Measurements from ENCODE around the gene WNT9A.

DNA sequence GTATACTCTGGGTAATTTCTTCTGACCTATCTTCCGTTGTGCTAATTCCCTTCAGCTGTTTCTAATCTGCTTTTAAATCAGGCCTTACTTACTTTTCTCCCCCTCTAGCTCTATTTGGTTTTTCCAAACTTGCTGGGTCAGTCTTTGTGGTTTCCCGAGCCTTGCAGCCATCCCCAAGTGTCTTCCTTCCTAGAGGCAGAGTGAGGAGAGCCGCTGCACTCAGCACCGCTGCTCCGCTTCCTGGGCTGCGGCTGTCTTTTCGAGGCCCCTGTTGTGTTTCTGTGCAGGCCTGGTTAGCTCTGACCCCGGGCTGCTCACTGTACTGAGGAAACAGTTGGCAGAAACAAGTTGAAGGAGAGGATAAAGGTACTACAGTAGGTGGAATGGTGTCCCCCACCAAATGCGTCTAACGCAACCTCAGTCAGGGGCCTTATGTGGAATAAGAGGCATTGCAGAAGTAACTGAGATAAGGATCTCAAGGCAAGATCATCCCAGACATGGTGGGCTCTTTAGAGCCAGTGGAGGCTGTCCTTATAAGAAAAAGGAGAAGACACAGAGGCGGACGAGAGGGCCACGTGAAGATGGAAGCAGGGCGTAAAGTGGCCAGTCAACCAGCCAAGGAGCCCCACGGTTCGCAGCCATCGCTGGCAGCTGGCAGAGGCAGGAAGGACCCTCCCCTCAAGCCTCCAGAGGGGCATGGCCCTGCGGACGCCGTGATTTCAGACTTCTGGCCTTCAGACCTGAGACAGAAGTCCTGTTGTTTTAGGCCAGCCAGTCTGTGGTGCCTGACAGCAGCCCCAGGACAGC lies 10.5 kb downstream of the WNT9A start:
- TF ChIP-seq MXI1 (IDR thresholded peaks at IDR 0.05; ENCODE audit: low read depth, low read length) (no peak), RCOR1 (IDR thresholded peaks at IDR 0.05; ENCODE audit: low read length) (no peak), SIN3A (IDR thresholded peaks at IDR 0.05; ENCODE audit: borderline replicate concordance, low read depth, low read length) (no peak), EZH2phosphoT487 (IDR thresholded peaks at IDR 0.05; ENCODE audit: borderline replicate concordance, low read depth) (no peak), POLR2AphosphoS5 (IDR thresholded peaks at IDR 0.05; ENCODE audit: low read depth, low read length) (no peak), MEF2A (IDR thresholded peaks at IDR 0.05; ENCODE audit: borderline replicate concordance, low read depth) (no peak), JUND (IDR thresholded peaks at IDR 0.05) (no peak), SMC3 (IDR thresholded peaks at IDR 0.05; ENCODE audit: low read depth, low read length) (no peak), RFX5 (IDR thresholded peaks at IDR 0.05; ENCODE audit: low read length) (no peak), YY1 (IDR thresholded peaks at IDR 0.05; ENCODE audit: low read depth) (no peak)
- TF ChIP-seq, protein P1, sequence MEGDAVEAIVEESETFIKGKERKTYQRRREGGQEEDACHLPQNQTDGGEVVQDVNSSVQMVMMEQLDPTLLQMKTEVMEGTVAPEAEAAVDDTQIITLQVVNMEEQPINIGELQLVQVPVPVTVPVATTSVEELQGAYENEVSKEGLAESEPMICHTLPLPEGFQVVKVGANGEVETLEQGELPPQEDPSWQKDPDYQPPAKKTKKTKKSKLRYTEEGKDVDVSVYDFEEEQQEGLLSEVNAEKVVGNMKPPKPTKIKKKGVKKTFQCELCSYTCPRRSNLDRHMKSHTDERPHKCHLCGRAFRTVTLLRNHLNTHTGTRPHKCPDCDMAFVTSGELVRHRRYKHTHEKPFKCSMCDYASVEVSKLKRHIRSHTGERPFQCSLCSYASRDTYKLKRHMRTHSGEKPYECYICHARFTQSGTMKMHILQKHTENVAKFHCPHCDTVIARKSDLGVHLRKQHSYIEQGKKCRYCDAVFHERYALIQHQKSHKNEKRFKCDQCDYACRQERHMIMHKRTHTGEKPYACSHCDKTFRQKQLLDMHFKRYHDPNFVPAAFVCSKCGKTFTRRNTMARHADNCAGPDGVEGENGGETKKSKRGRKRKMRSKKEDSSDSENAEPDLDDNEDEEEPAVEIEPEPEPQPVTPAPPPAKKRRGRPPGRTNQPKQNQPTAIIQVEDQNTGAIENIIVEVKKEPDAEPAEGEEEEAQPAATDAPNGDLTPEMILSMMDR (IDR thresholded peaks at IDR 0.05) = no peak
- TF ChIP-seq, protein P2, sequence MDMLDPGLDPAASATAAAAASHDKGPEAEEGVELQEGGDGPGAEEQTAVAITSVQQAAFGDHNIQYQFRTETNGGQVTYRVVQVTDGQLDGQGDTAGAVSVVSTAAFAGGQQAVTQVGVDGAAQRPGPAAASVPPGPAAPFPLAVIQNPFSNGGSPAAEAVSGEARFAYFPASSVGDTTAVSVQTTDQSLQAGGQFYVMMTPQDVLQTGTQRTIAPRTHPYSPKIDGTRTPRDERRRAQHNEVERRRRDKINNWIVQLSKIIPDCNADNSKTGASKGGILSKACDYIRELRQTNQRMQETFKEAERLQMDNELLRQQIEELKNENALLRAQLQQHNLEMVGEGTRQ (IDR thresholded peaks at IDR 0.05; ENCODE audit: borderline replicate concordance, low read depth, low read length) = no peak
- TF ChIP-seq, protein P3, sequence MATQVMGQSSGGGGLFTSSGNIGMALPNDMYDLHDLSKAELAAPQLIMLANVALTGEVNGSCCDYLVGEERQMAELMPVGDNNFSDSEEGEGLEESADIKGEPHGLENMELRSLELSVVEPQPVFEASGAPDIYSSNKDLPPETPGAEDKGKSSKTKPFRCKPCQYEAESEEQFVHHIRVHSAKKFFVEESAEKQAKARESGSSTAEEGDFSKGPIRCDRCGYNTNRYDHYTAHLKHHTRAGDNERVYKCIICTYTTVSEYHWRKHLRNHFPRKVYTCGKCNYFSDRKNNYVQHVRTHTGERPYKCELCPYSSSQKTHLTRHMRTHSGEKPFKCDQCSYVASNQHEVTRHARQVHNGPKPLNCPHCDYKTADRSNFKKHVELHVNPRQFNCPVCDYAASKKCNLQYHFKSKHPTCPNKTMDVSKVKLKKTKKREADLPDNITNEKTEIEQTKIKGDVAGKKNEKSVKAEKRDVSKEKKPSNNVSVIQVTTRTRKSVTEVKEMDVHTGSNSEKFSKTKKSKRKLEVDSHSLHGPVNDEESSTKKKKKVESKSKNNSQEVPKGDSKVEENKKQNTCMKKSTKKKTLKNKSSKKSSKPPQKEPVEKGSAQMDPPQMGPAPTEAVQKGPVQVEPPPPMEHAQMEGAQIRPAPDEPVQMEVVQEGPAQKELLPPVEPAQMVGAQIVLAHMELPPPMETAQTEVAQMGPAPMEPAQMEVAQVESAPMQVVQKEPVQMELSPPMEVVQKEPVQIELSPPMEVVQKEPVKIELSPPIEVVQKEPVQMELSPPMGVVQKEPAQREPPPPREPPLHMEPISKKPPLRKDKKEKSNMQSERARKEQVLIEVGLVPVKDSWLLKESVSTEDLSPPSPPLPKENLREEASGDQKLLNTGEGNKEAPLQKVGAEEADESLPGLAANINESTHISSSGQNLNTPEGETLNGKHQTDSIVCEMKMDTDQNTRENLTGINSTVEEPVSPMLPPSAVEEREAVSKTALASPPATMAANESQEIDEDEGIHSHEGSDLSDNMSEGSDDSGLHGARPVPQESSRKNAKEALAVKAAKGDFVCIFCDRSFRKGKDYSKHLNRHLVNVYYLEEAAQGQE (IDR thresholded peaks at IDR 0.05; ENCODE audit: low read depth, low read length) = no peak
- TF ChIP-seq, protein P4, sequence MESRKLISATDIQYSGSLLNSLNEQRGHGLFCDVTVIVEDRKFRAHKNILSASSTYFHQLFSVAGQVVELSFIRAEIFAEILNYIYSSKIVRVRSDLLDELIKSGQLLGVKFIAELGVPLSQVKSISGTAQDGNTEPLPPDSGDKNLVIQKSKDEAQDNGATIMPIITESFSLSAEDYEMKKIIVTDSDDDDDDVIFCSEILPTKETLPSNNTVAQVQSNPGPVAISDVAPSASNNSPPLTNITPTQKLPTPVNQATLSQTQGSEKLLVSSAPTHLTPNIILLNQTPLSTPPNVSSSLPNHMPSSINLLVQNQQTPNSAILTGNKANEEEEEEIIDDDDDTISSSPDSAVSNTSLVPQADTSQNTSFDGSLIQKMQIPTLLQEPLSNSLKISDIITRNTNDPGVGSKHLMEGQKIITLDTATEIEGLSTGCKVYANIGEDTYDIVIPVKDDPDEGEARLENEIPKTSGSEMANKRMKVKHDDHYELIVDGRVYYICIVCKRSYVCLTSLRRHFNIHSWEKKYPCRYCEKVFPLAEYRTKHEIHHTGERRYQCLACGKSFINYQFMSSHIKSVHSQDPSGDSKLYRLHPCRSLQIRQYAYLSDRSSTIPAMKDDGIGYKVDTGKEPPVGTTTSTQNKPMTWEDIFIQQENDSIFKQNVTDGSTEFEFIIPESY (IDR thresholded peaks at IDR 0.05; ENCODE audit: borderline replicate concordance, low read depth) = no peak

All from SK-N-SH (cell line).